Activated CD8-positive, alpha-beta memory T cell treated with anti-CD3 and anti-CD28 coated beads, Interleukin-2, amount 50 U/mL, for 1 hour (primary cell): ENCODE data around the gene PRDM16.

Experiments
- DNase-seq: peaks from one replicate; pipeline ENCODE4 v3.0.0-alpha.2; 2020; ENCODE audit errors: extremely low read depth

Gene PRDM16

GRCh38 chr1:3321559-3322449 is 252.8 kb downstream of the PRDM16 start:
- DNase-seq, result no peak

GRCh38 chr1:3322450-3323020 is 253.5 kb downstream of the PRDM16 start:
- no peak for DNase-seq

GRCh38 chr1:3323021-3323795 is 254.2 kb downstream of the PRDM16 start:
- DNase-seq, result no peak

GRCh38 chr1:3323796-3324703 is 255.0 kb downstream of the PRDM16 start:
- DNase-seq, result no peak

GRCh38 chr1:3324704-3325535 is 255.9 kb downstream of the PRDM16 start:
- DNase-seq, result no peak

GRCh38 chr1:3326516-3327388 is 257.7 kb downstream of the PRDM16 start:
- DNase-seq, result no peak

GRCh38 chr1:3327389-3327702 is 258.3 kb downstream of the PRDM16 start:
- no peak for DNase-seq

GRCh38 chr1:3327936-3328590 is 259.1 kb downstream of the PRDM16 start:
- no peak for DNase-seq

- DNase-seq, result no peak
Measured at GRCh38 chr1:3329640-3330281, 260.8 kb downstream of the PRDM16 start.

- no peak for DNase-seq
Measured at GRCh38 chr1:3330771-3331245, 261.8 kb downstream of the PRDM16 start.

GRCh38 chr1:3331564-3331963 is 262.6 kb downstream of the PRDM16 start:
- DNase-seq, result no peak

GRCh38 chr1:3332043-3332442 is 263.0 kb downstream of the PRDM16 start:
- no peak for DNase-seq

- no peak for DNase-seq
Measured at GRCh38 chr1:3332662-3333061, 263.7 kb downstream of the PRDM16 start.

GRCh38 chr1:3333903-3334302 is 264.9 kb downstream of the PRDM16 start:
- no peak for DNase-seq

GRCh38 chr1:3334366-3334765 is 265.4 kb downstream of the PRDM16 start:
- DNase-seq, result no peak

- no peak for DNase-seq
Measured at GRCh38 chr1:3335754-3336640, 267.0 kb downstream of the PRDM16 start.
